ENCODE data around the gene UTS2R. TPM values are rescaled to one million over a fixed set of nuclear protein-coding genes. Genes with fewer than 3 reads are reported as not detected.
"Not testable (repeated sequence)": the region's sequence is repeated elsewhere in the genome, so short reads cannot be mapped to it uniquely, and the experiment has no call there.

The UTS2R gene
- total RNA-seq, 4 donors from 2014 or later, result not detected

DNA sequence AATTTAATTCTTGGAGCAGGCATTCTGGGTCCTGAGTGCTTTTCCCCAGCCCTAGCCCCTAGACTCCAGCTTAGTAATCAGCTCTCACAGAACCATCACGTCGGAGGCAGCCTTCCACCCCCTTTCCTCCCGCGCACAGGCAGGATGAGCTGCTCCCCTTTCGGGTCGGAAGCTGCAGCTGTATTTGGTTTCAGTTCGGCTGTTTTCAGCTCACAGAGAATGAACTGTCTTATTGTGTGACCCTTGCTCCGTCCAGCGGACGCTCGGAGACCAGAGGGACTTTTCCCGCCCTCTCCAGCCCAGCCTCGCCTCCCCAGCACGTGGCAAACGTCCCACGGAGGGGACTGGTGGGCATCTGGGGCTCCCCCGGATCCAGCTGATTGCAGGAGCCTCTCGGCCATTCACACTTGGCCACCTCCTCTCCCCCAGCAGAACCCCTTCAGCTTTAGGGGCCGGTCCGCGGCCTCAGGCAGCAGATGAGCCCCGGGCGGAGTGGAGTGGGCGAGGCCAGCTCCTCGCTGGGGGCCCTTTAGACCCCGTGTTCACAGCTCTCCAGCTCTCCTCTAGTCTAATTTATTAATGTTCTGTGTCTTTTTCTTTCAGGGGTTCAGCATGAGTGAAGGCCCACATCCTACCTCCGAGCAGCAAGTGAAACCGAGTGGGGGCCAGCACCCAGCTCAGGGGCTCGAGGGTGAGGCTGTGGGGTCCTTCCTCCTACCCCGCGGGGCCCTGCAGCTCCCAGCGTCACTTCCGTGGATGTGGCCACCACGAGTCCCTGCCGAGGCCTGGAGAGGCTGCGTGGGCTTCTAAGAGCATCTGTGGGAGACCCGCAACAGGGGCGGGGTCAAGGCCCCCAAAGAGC, 863 bp upstream of the UTS2R start:
- H3K27ac ChIP-seq, result no peak overlapping the region
- peaks cover 0 to 8% of the 10 kb centered on the region in 2 donors for H3K4me1 ChIP-seq
- no peaks in the 10 kb centered on the region for H3K36me3 ChIP-seq
- intact Hi-C loops (cut with DNase I; ENCODE audit: low total_unique reads), result no loop called here
- H3K4me3 ChIP-seq, result peak overlapping the region in 1 of 2 donors; percentile 10
- H3K9me3 ChIP-seq, result no peaks in the 10 kb centered on the region
- H3K27me3 ChIP-seq, result peaks cover 12 to 16% of the 10 kb centered on the region in 2 donors
- TF ChIP-seq POLR2A (IDR thresholded peaks at IDR 0.05), result no peak
- TF ChIP-seq, protein P1, sequence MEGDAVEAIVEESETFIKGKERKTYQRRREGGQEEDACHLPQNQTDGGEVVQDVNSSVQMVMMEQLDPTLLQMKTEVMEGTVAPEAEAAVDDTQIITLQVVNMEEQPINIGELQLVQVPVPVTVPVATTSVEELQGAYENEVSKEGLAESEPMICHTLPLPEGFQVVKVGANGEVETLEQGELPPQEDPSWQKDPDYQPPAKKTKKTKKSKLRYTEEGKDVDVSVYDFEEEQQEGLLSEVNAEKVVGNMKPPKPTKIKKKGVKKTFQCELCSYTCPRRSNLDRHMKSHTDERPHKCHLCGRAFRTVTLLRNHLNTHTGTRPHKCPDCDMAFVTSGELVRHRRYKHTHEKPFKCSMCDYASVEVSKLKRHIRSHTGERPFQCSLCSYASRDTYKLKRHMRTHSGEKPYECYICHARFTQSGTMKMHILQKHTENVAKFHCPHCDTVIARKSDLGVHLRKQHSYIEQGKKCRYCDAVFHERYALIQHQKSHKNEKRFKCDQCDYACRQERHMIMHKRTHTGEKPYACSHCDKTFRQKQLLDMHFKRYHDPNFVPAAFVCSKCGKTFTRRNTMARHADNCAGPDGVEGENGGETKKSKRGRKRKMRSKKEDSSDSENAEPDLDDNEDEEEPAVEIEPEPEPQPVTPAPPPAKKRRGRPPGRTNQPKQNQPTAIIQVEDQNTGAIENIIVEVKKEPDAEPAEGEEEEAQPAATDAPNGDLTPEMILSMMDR (IDR thresholded peaks at IDR 0.05), result no peak
- DNase-seq, result no peak

- no peaks in the 10 kb centered on the region for H3K36me3 ChIP-seq
- H3K9me3 ChIP-seq, result no peaks in the 10 kb centered on the region
- intact Hi-C loops (cut with DNase I; ENCODE audit: low total_unique reads), result no loop called here
- TF ChIP-seq, protein P1 (IDR thresholded peaks at IDR 0.05), result no peak
- no peak for TF ChIP-seq POLR2A (IDR thresholded peaks at IDR 0.05)
- H3K27me3 ChIP-seq, result peaks cover 12 to 19% of the 10 kb centered on the region in 2 donors
- H3K4me3 ChIP-seq, result no peak overlapping the region
- no peak for DNase-seq
- peaks cover 0 to 8% of the 10 kb centered on the region in 2 donors for H3K4me1 ChIP-seq
- no peak overlapping the region for H3K27ac ChIP-seq
These were observed 895 bp downstream of the UTS2R start for GRCh38 chr17:82372249-82373071.

- intact Hi-C loops (cut with DNase I; ENCODE audit: low total_unique reads); DNase-seq; H3K4me3 ChIP-seq; H3K9me3 ChIP-seq; H3K27ac ChIP-seq; H3K36me3 ChIP-seq; H3K4me1 ChIP-seq: not testable (repeated sequence)
- H3K27me3 ChIP-seq, result peaks cover 12 to 19% of the 10 kb centered on the region in 2 donors
These were observed 1.5 kb downstream of the UTS2R start for GRCh38 chr17:82373072-82373452.

DNA sequence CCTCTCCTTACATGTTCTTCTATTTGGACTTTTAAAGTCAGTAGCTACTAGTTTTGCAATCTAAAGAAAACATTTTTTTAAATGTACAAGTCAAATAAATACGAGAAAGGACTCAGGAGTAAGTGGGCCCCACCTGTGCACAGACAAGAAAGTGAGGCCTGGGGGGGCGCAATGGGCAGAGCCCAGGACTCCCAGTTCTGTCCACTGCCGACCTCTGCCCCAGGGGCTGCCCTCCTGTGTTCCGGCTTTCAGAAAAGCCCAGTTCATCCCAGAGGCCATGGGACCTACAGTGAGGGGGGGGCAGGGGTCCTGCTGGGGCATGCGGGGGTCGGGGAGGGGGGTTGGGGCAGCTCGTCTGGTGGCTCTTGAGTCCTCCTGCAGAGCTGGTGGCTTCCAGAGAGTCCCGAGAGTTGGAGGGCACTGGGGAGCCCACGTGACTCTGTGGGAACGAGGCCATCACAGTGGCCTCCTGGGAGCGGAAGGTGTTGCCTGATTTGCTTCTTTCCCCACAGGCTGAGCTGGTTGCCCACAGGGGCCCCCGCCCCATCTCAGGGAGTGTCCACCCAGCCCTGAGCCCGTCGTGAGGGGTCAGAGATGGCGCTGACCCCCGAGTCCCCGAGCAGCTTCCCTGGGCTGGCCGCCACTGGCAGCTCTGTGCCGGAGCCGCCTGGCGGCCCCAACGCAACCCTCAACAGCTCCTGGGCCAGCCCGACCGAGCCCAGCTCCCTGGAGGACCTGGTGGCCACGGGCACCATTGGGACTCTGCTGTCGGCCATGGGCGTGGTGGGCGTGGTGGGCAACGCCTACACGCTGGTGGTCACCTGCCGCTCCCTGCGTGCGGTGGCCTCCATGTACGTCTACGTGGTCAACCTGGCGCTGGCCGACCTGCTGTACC, 2.4 kb downstream of the UTS2R start:
- Histone ChIP-seq H3K27me3 (peaks cover 19 to 20% of the 10 kb centered on the region in 2 donors), H3K9me3 (no peaks in the 10 kb centered on the region), H3K27ac (no peak overlapping the region), H3K4me3 (no peak overlapping the region), H3K36me3 (no peaks in the 10 kb centered on the region), H3K4me1 (peaks cover 0 to 8% of the 10 kb centered on the region in 2 donors)
- DNase-seq, result no peak
- TF ChIP-seq, protein P1 (IDR thresholded peaks at IDR 0.05), result no peak
- intact Hi-C loops (cut with DNase I; ENCODE audit: low total_unique reads), result no loop called here

DNA sequence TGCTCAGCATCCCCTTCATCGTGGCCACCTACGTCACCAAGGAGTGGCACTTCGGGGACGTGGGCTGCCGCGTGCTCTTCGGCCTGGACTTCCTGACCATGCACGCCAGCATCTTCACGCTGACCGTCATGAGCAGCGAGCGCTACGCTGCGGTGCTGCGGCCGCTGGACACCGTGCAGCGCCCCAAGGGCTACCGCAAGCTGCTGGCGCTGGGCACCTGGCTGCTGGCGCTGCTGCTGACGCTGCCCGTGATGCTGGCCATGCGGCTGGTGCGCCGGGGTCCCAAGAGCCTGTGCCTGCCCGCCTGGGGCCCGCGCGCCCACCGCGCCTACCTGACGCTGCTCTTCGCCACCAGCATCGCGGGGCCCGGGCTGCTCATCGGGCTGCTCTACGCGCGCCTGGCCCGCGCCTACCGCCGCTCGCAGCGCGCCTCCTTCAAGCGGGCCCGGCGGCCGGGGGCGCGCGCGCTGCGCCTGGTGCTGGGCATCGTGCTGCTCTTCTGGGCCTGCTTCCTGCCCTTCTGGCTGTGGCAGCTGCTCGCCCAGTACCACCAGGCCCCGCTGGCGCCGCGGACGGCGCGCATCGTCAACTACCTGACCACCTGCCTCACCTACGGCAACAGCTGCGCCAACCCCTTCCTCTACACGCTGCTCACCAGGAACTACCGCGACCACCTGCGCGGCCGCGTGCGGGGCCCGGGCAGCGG, 3.2 kb downstream of the UTS2R start:
- Histone ChIP-seq H3K4me1 (peaks cover 0 to 8% of the 10 kb centered on the region in 2 donors), H3K9me3 (no peaks in the 10 kb centered on the region), H3K27me3 (peaks cover 12 to 20% of the 10 kb centered on the region in 2 donors), H3K4me3 (no peak overlapping the region), H3K27ac (no peak overlapping the region), H3K36me3 (no peaks in the 10 kb centered on the region)
- intact Hi-C loops (cut with DNase I; ENCODE audit: low total_unique reads), result no loop called here
- DNase-seq, result no peak
- no peak for TF ChIP-seq POLR2A (IDR thresholded peaks at IDR 0.05)
- TF ChIP-seq, protein P1 (IDR thresholded peaks at IDR 0.05), result no peak
